A673 (cell line): Measurements from ENCODE around the gene GDA.

Source experiments
- CTCF ChIP-seq: fragments of 300-800, 200-600 bp; sonication (generic); conservative IDR thresholded peaks from 2 replicates; pipeline ENCODE4 v1.5.1; 2017; ENCODE audit warnings: low read depth, mild to moderate bottlenecking, antibody characterized with exemption, low read length, moderate library complexity, mixed read lengths
- EZH2 ChIP-seq: fragments of 200-600 bp; sonication (generic); IDR thresholded peaks from 2 replicates; pipeline ENCODE4 v1.6.1; 2017; ENCODE audit warnings: borderline replicate concordance, low read depth, mild to moderate bottlenecking, mixed read lengths, antibody characterized with exemption, low read length; ENCODE audit not compliant: poor library complexity, severe bottlenecking

- no peak for TF ChIP-seq CTCF
- no peak for TF ChIP-seq EZH2
Measured at GRCh38 chr9:72137697-72138365, 11.4 kb upstream of the GDA start.
